GM13976 (cell line): ENCODE measurements around the gene RETREG2.

Source experiments
- DNase-seq: peaks from one replicate; pipeline ENCODE4 v3.0.0; 2012; ENCODE audit warnings: low spot score
- CTCF ChIP-seq: IDR thresholded peaks from 2 replicates; pipeline ENCODE4 v1.5.1; 2012; ENCODE audit warnings: borderline replicate concordance, mild to moderate bottlenecking; ENCODE audit not compliant: insufficient read depth; ENCODE audit errors: extremely low read depth, missing control alignments, control extremely low read depth
- in situ Hi-C: fragments of 300-500 bp; cut with MboI; formaldehyde crosslinking; loops from one replicate; pipeline ENCODE4 v1.12.0; 2022; ENCODE audit warnings: low sequenced_read_pairs, mixed read lengths, inconsistent platforms; ENCODE audit not compliant: unreplicated experiment

The RETREG2 gene

GRCh38 chr2:219177552-219178376 lies at the start of gene RETREG2:
TSS of gene RETREG2 (plus strand) at chr2:219178275. CDS start at chr2:219178353, 78 bp downstream.
- in situ Hi-C loops, result no loop called here
- peak; percentile 63 for TF ChIP-seq CTCF
- DNase-seq, result peak; percentile 99

GRCh38 chr2:219128396-219128795 lies 49.7 kb upstream of the RETREG2 start:
- in situ Hi-C loops, result no loop called here

GRCh38 chr2:219129589-219129988 lies 48.5 kb upstream of the RETREG2 start:
- no peak for DNase-seq
- in situ Hi-C loops, result no loop called here
- TF ChIP-seq CTCF, result no peak

More at GRCh38 chr2:219128396-219128795, 49.7 kb upstream of the RETREG2 start:
- no peak for TF ChIP-seq CTCF
- no peak for DNase-seq

GRCh38 chr2:219131327-219131726 lies 46.7 kb upstream of the RETREG2 start:
- in situ Hi-C loops, result no loop called here
- DNase-seq, result no peak
- no peak for TF ChIP-seq CTCF

- no peak for DNase-seq
- in situ Hi-C loops, result no loop called here
- TF ChIP-seq CTCF, result no peak
These were observed 46.3 kb upstream of the RETREG2 start for GRCh38 chr2:219131744-219132143.

- TF ChIP-seq CTCF, result no peak
- no peak for DNase-seq
- in situ Hi-C loops, result no loop called here
These were observed 44.1 kb upstream of the RETREG2 start for GRCh38 chr2:219133976-219134375.
